ENCODE measurements around the gene TNFAIP8L1.

DNA sequence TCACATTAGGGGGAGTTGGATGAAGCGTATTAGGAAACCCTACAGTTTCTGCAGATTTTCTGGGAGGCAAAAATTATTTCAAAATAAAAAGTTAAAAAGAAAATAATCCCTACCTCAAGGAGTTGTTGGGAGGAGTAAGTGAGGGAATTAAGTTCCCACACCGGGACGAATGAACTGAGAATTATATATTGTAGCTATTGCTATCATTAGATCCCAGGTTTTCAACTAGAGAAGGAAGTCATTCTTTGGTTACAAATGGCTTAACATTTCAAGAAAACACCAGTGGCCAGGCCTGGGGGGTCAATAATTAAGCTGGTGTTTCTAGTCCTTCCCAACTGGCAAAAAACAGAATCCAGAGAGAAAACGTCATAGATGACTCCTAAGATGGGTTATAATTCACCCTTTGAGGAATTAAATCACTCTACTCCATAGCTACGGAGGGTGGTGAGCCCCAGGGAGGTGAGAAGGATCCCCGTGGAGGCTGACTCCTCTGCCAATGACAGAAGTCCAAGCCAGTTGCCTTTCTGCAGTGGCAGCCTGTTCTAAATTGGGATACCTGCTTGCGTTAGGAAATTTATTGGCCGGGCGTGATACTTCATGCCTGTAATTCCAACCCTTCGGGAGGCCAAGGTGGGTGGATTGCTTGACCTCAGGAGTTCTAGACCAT, 32.0 kb downstream of the TNFAIP8L1 start:
- TF ChIP-seq, protein P1, sequence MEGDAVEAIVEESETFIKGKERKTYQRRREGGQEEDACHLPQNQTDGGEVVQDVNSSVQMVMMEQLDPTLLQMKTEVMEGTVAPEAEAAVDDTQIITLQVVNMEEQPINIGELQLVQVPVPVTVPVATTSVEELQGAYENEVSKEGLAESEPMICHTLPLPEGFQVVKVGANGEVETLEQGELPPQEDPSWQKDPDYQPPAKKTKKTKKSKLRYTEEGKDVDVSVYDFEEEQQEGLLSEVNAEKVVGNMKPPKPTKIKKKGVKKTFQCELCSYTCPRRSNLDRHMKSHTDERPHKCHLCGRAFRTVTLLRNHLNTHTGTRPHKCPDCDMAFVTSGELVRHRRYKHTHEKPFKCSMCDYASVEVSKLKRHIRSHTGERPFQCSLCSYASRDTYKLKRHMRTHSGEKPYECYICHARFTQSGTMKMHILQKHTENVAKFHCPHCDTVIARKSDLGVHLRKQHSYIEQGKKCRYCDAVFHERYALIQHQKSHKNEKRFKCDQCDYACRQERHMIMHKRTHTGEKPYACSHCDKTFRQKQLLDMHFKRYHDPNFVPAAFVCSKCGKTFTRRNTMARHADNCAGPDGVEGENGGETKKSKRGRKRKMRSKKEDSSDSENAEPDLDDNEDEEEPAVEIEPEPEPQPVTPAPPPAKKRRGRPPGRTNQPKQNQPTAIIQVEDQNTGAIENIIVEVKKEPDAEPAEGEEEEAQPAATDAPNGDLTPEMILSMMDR (conservative IDR thresholded peaks at IDR 0.05; ENCODE audit: low read depth, low read length), result no peak
- no peak for TF ChIP-seq EZH2 (IDR thresholded peaks at IDR 0.05; ENCODE audit: low read length, unreplicated experiment)

Measured in PC-3 (cell line).